CD14-positive monocyte (primary cell): ENCODE results near the gene TERC. TPM values are rescaled to one million over a fixed set of nuclear protein-coding genes. Genes with fewer than 3 reads are reported as not detected.

Experiments
- DNase-seq, 3 donors: peaks; one replicate each; pipeline ENCODE4 v3.0.0-alpha.2; 2011 to 2022
- H2AFZ ChIP-seq: 2 replicates; pipeline ENCODE4 v1.6.0; 2012; ENCODE audit warnings: mild to moderate bottlenecking, low read depth, low read length, inconsistent platforms; ENCODE audit not compliant: insufficient read depth, poor library complexity, severe bottlenecking
- H3K27ac ChIP-seq, 2 donors: 1 replicate in 1 of 2; 2 replicates in 1 of 2; pipeline ENCODE4 v1.5.1; 2012 to 2013; ENCODE audit warnings: low read length in 2 of 2, control low read depth in 1 of 2, inconsistent platforms in 1 of 2, low read depth in 1 of 2, mild to moderate bottlenecking in 1 of 2
- H3K27me3 ChIP-seq, 2 donors: one replicate each; pipeline versions ENCODE4 v1.6.0 to v1.6.1; 2011 to 2013; ENCODE audit warnings: low read length in 2 of 2; ENCODE audit not compliant: control insufficient read depth in 2 of 2, insufficient read depth in 2 of 2
- H3K36me3 ChIP-seq, 2 donors: replicated peaks in 1 of 2; 1 replicate in 1 of 2; 2 replicates in 1 of 2; pipeline versions ENCODE4 v1.5.1 to v1.6.1; 2012 to 2013; ENCODE audit warnings: low read length in 2 of 2, control low read depth in 1 of 2, inconsistent platforms in 1 of 2, mild to moderate bottlenecking in 1 of 2; ENCODE audit not compliant: insufficient read depth in 2 of 2, control insufficient read depth in 1 of 2
- H3K4me1 ChIP-seq, 2 donors: 1 replicate in 1 of 2; 2 replicates in 1 of 2; pipeline versions ENCODE4 v1.5.1 to v1.6.1; 2012 to 2013; ENCODE audit warnings: low read length in 2 of 2, control low read depth in 1 of 2, inconsistent platforms in 1 of 2, mild to moderate bottlenecking in 1 of 2, moderate library complexity in 1 of 2; ENCODE audit not compliant: insufficient read depth in 2 of 2, control insufficient read depth in 1 of 2
- H3K4me2 ChIP-seq: replicated peaks from 2 replicates; pipeline ENCODE3; 2012; ENCODE audit warnings: low read length, moderate library complexity, mild to moderate bottlenecking; ENCODE audit not compliant: poor library complexity, severe bottlenecking; ENCODE audit errors: extremely low read depth
- H3K4me3 ChIP-seq, 3 experiments: fragments of 200-600 bp in 1 of 3; sonication (generic) in 1 of 3; replicated peaks in 1 of 3; 1 replicate in 2 of 3; 2 replicates in 1 of 3; pipeline ENCODE4 v1.5.1; 2011 to 2013; ENCODE audit warnings: low read length in 3 of 3, mild to moderate bottlenecking in 3 of 3, control low read depth in 2 of 3, low read depth in 2 of 3, inconsistent platforms in 1 of 3, moderate library complexity in 1 of 3
- H3K79me2 ChIP-seq: 2 replicates; pipeline ENCODE4 v1.6.0; 2012; ENCODE audit warnings: mild to moderate bottlenecking, control low read depth, inconsistent platforms, low read length, moderate library complexity; ENCODE audit not compliant: insufficient read depth
- H3K9ac ChIP-seq: 2 replicates; pipeline ENCODE4 v1.6.0; 2017; ENCODE audit warnings: low read length, mild to moderate bottlenecking; ENCODE audit not compliant: insufficient read depth, poor library complexity, severe bottlenecking
- H3K9me3 ChIP-seq, 2 donors: replicated peaks in 1 of 2; 1 replicate in 1 of 2; 2 replicates in 1 of 2; pipeline versions ENCODE4 v1.5.1 to v1.6.1; 2012 to 2013; ENCODE audit warnings: low read length in 2 of 2, control low read depth in 1 of 2; ENCODE audit not compliant: control insufficient read depth in 1 of 2, insufficient read depth in 1 of 2
- H4K20me1 ChIP-seq: 2 replicates; pipeline ENCODE4 v1.6.0; 2012; ENCODE audit warnings: mild to moderate bottlenecking, low read length, control low read depth, moderate library complexity; ENCODE audit not compliant: insufficient read depth
- H3K27ac Mint-ChIP-seq, 7 donors: one replicate each; pipeline ENCODE4 v1.8.0; 2020; ENCODE audit warnings: mild to moderate bottlenecking in 7 of 7, mixed read lengths in 7 of 7, moderate library complexity in 6 of 7, inconsistent platforms in 2 of 7
- H3K27me3 Mint-ChIP-seq, 3 donors: one replicate each; pipeline ENCODE4 v1.8.0; 2021 to 2022; ENCODE audit warnings: low read depth in 3 of 3, mild to moderate bottlenecking in 3 of 3, mixed read lengths in 3 of 3, moderate library complexity in 3 of 3, inconsistent platforms in 1 of 3
- H3K36me3 Mint-ChIP-seq, 2 donors: one replicate each; pipeline ENCODE4 v1.8.0; 2020; ENCODE audit warnings: mixed read lengths in 2 of 2, inconsistent platforms in 1 of 2, mild to moderate bottlenecking in 1 of 2
- H3K4me1 Mint-ChIP-seq: one replicate; pipeline ENCODE4 v1.8.0; 2020; ENCODE audit warnings: mild to moderate bottlenecking, mixed read lengths
- H3K4me3 Mint-ChIP-seq, 2 donors: one replicate each; pipeline ENCODE4 v1.8.0; 2020; ENCODE audit warnings: mild to moderate bottlenecking in 2 of 2, mixed read lengths in 2 of 2, moderate library complexity in 1 of 2
- H3K9me3 Mint-ChIP-seq, 7 donors: one replicate each; pipeline ENCODE4 v1.8.0; 2020 to 2022; ENCODE audit warnings: mixed read lengths in 7 of 7, mild to moderate bottlenecking in 6 of 7, moderate library complexity in 6 of 7, inconsistent platforms in 2 of 7
- CTCF ChIP-seq: fragments of 200-600 bp; IDR thresholded peaks from one replicate; pipeline ENCODE4 v1.8.0; 2022; ENCODE audit warnings: antibody characterized with exemption, mild to moderate bottlenecking
- WGBS: methylation state at CpG from one replicate; pipeline ENCODE4 v1.1.5; 2013; ENCODE audit warnings: missing lambda C conversion rate; ENCODE audit not compliant: insufficient coverage; 5-methylcytosine and 5-hydroxymethylcytosine counted together
- intact Hi-C, 2 donors: fragments of 100-400 bp; cut with micrococcal nuclease; formaldehyde crosslinking; loops; one replicate each; pipeline versions ENCODE4 v1.15.0 to v1.15.1; 2023
- polyA plus RNA-seq, 3 donors: library from polyadenylated mRNA; depleted of rRNA in 1 of 3; unstranded in 2 of 3; stranded (reverse) in 1 of 3; fragments of 300-500 nt in 2 of 3; fragments of >200 nt in 1 of 3; fragmentation: Illumina TruSeq in 2 of 3; gene quantifications; 1 replicate in 2 of 3; 2 replicates in 1 of 3; pipeline ENCODE4 v1.2.3, GENCODE V29; 2012 to 2021

Gene TERC
- polyA plus RNA-seq, 3 donors, result 0.33 to 0.76 TPM; not detected in 1

- Histone ChIP-seq H3K36me3 (no peaks in the 10 kb centered on the region), H3K9ac (no peak overlapping the region), H3K9me3 (no peaks in the 10 kb centered on the region), H3K27me3 (no peaks in the 10 kb centered on the region), H3K4me2 (no peak overlapping the region), H3K4me3 (no peak overlapping the region), H3K27ac (no peak overlapping the region), H4K20me1 (no peaks in the 10 kb centered on the region), H3K79me2 (no peaks in the 10 kb centered on the region), H2AFZ (no peak overlapping the region), H3K4me1 (no peaks in the 10 kb centered on the region)
- DNase-seq, result no peak
- WGBS, result 100% methylated on average over 1 of the region's 3 CpGs
- Mint-ChIP-seq H3K4me1 (peaks cover 4% of the 10 kb centered on the region), H3K4me3 (no peak overlapping the region), H3K27me3 (peaks cover 3 to 12% (median 7%) of the 10 kb centered on the region in 3 donors), H3K36me3 (no peaks in the 10 kb centered on the region), H3K27ac (no peak overlapping the region), H3K9me3 (peaks cover 0 to 4% (median 0%) of the 10 kb centered on the region in 7 donors)
- no peak for TF ChIP-seq CTCF
- intact Hi-C loops, result no loop called here
These were observed 16.2 kb downstream of the TERC start for GRCh38 chr3:169748670-169749069.

- no peak for TF ChIP-seq CTCF
- Histone ChIP-seq H3K4me2 (no peak overlapping the region), H3K27ac (no peak overlapping the region), H2AFZ (no peak overlapping the region), H3K9ac (no peak overlapping the region), H3K79me2 (no peaks in the 10 kb centered on the region), H3K4me1 (no peaks in the 10 kb centered on the region), H3K27me3 (no peaks in the 10 kb centered on the region), H3K36me3 (no peaks in the 10 kb centered on the region), H3K4me3 (no peak overlapping the region), H3K9me3 (no peaks in the 10 kb centered on the region), H4K20me1 (no peaks in the 10 kb centered on the region)
- 0% methylated on average over 3 of the region's 6 CpGs for WGBS
- no peaks in the 10 kb centered on the region for H3K36me3 Mint-ChIP-seq
- peaks cover 3 to 7% (median 5%) of the 10 kb centered on the region in 3 donors for H3K27me3 Mint-ChIP-seq
- peak in 1 of 3 donors; percentile 13 for DNase-seq
- peaks cover 4% of the 10 kb centered on the region for H3K4me1 Mint-ChIP-seq
- intact Hi-C loops, result no loop called here
- no peak overlapping the region for H3K4me3 Mint-ChIP-seq
- H3K27ac Mint-ChIP-seq, result peak overlapping the region in 1 of 7 donors; percentile 31
- H3K9me3 Mint-ChIP-seq, result no peaks in the 10 kb centered on the region
These were observed 17.9 kb downstream of the TERC start for GRCh38 chr3:169746924-169747323.
